GM12892 (cell line): ENCODE data around the gene PSMC3.

Experiments used
- DNase-seq: peaks from one replicate; pipeline ENCODE4 v3.0.0; 2011; ENCODE audit not compliant: insufficient read length
- FAIRE-seq: peaks from 2 replicates; lab custom pipeline; 2011; peaks lifted over from hg19 to GRCh38; lab: Jason Lieb, UNC
- POLR2A ChIP-seq: IDR thresholded peaks from 2 replicates; pipeline ENCODE4 v1.6.1; 2011; ENCODE audit warnings: low read depth, low read length, control low read depth
- POLR2AphosphoS5 ChIP-seq: IDR thresholded peaks from 2 replicates; pipeline ENCODE4 v1.6.1; 2011; ENCODE audit warnings: low read depth, low read length, control low read depth
- TAF1 ChIP-seq: IDR thresholded peaks from 2 replicates; pipeline ENCODE4 v1.6.1; 2011; ENCODE audit warnings: low read depth, mild to moderate bottlenecking, control low read depth, low read length, borderline replicate concordance

The PSMC3 gene

DNA sequence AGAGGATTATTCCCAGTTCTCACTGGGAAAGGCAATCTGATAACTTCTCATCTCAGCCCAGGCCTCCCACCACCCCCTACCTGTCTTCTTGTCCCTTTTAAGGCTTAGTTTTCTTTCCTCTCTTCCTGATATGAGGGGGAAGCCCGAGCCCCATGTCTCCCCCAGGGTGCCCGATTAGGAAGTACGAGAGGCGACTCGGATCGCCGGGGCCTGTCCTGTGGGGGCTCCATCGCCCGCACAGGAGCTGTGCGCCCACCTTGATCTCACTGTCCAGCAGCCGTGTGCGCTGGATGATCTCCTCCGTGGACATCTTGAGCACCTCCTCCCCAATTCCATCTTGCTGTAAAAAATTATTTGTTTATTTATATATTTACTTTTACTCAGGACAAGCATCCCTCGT lies 628 bp downstream of the PSMC3 start:
- no peak for TF ChIP-seq POLR2A
- TF ChIP-seq POLR2AphosphoS5 = no peak
- no peak for TF ChIP-seq TAF1
- FAIRE-seq (no peak), DNase-seq (no peak)

DNA sequence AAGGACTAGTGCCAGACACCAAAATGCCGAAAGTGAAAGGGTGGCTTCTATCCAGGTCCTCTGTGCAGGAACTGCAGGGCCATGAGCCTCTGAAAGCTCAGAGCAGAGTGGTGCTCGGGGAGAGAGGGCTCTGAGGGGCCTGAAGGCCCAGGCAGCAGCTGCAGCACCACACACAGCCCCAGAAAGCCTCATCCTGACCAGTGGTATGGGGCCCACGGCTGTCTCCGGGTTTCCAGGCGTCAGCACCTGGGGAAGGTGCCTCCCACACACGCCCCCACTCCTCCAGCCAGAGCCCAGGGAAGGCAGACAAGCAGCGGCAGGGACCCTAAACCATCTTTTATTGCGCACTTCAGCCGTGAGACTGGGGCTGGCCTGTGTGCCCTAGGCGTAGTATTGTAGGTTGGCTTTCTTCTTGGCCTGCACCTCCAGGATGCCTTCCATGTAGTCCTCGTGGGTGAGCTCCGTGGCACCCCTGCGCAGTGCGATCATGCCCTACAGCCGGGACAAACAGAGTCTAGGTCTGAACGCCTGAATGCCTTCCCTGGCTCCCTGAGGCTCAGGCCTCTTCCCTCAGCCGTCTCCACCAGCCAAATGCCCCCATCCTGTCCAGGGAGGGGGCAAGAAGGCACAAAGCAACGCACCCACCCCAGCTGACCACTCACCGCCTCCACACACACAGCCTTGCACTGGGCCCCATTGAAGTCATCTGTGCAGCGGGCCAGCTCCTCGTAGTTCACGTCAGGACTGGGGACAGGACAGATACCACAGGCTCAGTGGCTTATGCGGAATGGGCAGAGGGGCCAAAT lies 7.6 kb downstream of the PSMC3 start:
- TF ChIP-seq POLR2A (peak; percentile 14; the same call in 1 of the 2 replicates), TAF1 (no peak), POLR2AphosphoS5 (peak; percentile 38; the same call in 1 of the 2 replicates)
- FAIRE-seq (no peak), DNase-seq (no peak)

DNA sequence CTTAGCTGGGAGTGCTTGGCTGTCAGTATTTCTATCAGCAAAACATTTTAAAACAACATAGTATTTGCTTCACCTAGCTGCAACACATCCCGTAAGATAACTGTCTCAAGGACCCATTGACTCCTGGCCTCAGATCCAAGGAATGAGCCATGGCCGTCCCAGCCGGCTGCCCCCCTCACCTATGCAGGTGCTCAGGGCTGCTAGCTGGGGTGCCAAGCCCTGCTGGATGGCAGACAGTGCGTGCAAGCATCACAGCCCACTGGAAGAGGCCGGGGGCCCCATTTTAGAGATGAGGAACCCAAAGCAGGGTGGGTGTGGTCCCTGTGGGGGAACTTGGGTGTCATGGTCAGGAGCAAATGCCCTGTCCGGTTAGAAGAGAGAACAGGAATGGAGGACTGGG lies 8.5 kb downstream of the PSMC3 start:
- DNase-seq = no peak
- TF ChIP-seq POLR2AphosphoS5 = no peak; the same call in 1 of the 2 replicates
- TF ChIP-seq TAF1 = no peak
- no peak for TF ChIP-seq POLR2A
- no peak for FAIRE-seq

DNA sequence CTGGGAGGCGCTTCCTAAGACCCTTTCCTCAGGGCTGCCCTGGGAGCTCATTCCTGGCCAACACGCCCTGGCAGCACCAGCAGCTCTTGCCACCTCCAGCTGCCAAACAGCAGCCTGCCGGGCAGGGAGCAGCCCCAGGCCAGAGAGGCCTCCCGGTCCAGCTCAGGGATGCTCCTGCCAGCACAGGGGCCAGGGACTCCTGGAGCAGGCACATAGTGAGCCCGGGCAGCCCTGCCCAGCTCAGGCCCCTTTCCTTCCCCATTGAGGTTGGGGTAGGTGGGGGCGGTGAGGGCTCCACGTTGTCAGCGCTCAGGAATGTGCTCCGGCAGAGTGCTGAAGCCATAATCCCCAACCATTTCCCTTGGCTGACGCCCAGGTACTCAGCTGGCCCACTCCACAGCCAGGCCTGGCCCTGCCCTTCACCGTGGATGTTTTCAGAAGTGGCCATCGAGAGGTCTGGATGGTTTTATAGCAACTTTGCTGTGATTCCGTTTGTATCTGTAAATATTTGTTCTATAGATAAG lies 10.2 kb downstream of the PSMC3 start:
- FAIRE-seq (no peak), DNase-seq (no peak)
- TF ChIP-seq TAF1 (no peak), POLR2AphosphoS5 (peak; percentile 40)

DNA sequence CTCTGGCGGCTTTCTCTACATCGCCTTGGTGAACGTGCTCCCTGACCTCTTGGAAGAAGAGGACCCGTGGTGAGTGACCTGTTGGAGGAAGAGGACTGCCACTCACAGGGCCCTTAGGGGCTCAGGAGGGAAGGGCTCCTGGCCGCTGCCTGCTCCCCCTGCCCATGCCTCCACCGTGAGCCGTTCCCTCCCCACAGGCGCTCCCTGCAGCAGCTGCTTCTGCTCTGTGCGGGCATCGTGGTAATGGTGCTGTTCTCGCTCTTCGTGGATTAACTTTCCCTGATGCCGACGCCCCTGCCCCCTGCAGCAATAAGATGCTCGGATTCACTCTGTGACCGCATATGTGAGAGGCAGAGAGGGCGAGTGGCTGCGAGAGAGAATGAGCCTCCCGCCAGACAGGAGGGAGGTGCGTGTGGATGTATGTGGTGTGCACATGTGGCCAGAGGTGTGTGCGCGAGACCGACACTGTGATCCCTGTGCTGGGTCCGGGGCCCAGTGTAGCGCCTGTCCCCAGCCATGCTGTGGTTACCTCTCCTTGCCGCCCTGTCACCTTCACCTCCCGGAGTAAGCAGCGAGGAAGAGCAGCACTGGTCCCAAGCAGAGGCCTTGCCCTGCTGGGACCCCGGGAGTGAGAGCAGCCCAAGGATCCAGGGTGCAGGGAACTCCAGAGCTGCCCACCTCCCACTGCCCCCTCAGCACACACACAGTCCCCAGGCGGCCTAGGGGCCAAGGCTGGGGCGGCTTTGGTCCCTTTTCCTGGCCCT lies 11.0 kb downstream of the PSMC3 start:
- DNase-seq (no peak), FAIRE-seq (no peak)
- TF ChIP-seq TAF1 (no peak), POLR2A (peak; percentile 43)

GRCh38 chr11:47414685-47415070 lies 11.6 kb downstream of the PSMC3 start:
- DNase-seq = no peak
- FAIRE-seq = no peak
- TF ChIP-seq TAF1 (no peak), POLR2AphosphoS5 (peak; percentile 6; the same call in 1 of the 2 replicates)

GRCh38 chr11:47413908-47414684 lies 12.1 kb downstream of the PSMC3 start:
- FAIRE-seq (no peak), DNase-seq (no peak)

DNA sequence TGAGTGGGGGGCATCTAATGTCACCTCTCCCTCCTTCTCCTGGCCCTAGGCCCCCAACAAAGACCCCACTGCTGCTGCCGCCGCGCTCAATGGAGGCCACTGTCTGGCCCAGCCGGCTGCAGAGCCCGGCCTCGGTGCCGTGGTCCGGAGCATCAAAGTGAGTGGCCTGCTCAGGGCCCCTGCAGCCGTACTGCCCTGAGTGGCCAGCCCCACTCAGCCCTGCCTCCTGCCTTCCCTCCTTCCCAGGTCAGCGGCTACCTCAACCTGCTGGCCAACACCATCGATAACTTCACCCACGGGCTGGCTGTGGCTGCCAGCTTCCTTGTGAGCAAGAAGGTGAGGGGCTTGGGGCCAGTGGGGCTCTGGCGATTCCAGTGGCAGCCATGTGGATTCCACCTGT lies 12.9 kb downstream of the PSMC3 start:
- DNase-seq (no peak), FAIRE-seq (no peak)
- TF ChIP-seq POLR2AphosphoS5 (no peak), TAF1 (no peak), POLR2A (no peak)

More at GRCh38 chr11:47413908-47414684, 12.1 kb downstream of the PSMC3 start:
- TF ChIP-seq POLR2AphosphoS5 (no peak), TAF1 (no peak), POLR2A (no peak)

DNA sequence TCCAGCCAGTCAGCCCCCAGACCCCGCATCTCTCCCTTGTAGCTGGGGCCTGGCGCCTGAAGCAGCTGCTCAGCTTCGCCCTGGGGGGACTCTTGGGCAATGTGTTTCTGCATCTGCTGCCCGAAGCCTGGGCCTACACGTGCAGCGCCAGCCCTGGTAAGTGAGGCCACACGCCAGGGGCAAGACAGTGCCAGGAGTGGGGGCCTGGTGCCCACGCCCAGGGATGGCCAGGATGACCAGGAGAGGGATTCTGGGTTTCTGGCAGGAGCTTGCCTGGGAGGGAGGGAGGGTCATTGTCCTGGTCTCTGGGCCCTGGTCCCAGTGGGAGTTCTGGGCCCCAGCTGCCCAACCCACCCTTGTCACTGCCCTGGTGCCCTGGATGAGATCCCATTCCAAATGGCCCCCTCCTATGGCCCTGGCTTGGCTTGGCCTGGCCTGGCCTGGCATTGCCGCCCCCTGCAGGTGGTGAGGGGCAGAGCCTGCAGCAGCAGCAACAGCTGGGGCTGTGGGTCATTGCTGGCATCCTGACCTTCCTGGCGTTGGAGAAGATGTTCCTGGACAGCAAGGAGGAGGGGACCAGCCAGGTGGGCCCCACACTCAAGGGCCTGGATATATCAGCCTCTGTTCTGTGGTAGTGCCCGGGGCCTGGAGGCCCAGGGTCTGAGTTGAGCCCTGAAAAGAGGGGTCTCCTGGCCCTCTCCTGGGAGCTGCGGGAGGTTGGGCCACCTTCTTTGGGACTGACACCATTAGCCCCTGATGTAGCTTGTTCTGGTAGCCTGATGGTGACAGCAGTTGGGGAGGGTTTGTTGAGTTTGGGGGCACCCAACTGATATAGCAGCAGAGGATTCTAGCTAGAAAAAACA lies 14.1 kb downstream of the PSMC3 start:
- DNase-seq = peak; percentile 72
- TF ChIP-seq POLR2AphosphoS5 (no peak), POLR2A (no peak), TAF1 (no peak)
- peak; percentile 95 for FAIRE-seq
